ENCODE data around the gene GATB. TPM values are rescaled to one million over a fixed set of nuclear protein-coding genes. Genes with fewer than 3 reads are reported as not detected.

Gene GATB
- total and polyA plus RNA-seq, 10 of the 15 experiments (the other 5 are each of a cell fraction or from before 2014, with no cell fraction given), result 20.5 to 37.3 (median 30.5) TPM

DNA sequence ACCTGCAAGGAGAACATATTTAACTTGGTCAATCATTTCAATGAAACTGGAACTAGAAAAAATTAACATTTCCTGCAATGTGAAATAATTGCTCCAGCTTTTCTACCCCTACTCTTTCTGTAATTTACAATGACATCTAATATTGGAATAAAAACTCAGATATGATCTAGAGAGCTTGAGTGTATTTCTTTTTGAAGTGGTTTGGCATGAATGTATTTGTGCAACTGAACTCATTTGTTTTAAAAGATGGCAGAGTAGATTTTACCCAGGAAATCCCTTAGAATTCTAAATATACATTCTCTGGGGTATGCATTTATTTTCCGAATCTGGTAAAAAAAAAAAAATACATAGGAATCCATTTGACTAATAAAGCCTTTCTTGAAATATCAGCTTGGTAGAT is 21.5 kb upstream of the GATB start:
- WGBS (ENCODE audit: insufficient coverage, insufficient replicate concordance, low lambda C conversion rate, missing lambda C conversion rate), result 25% methylated on average over 1 of the region's 1 CpG
- no peak for ATAC-seq
- RAD21 ChIA-PET (ENCODE audit: unreplicated experiment), result no interaction called here

DNA sequence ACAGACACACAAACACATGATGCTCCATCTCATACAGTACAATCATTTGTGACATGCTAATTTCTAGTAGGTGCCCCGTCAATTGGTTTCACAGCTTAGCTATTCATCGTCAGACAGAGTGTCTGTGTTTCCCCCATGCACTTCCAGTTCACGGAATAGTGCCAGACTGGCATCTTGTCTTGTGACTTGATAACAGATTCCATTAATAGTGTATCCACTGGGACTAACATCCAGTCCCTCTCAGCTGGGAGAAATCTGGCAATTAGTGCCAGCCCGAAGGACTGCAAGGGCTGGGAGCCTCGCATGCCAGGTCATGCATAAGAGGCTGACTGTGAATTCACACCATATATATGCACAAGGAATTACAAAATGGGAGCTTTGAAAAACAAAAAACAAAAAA is 20.2 kb upstream of the GATB start:
- H3K4me1 ChIP-seq (ENCODE audit: control insufficient read depth, insufficient read depth, low read length), result no peaks in the 10 kb centered on the region
- ATAC-seq (no peak), FAIRE-seq (no peak), DNase-seq (ENCODE audit: low read depth, low spot score) (no peak)
- intact Hi-C loops (cut with micrococcal nuclease; ENCODE audit: unreplicated experiment) (no loop called here), in situ Hi-C loops (cut with MboI) (no loop called here)
- no peaks in the 10 kb centered on the region for H3K36me3 ChIP-seq (ENCODE audit: control insufficient read depth in 2 of 2, insufficient read depth in 2 of 2, low read length in 1 of 2)
- 12% methylated on average over 5 of the region's 5 CpGs for WGBS (ENCODE audit: insufficient coverage, insufficient replicate concordance, low lambda C conversion rate, missing lambda C conversion rate)
- ChIA-PET CTCF (interaction anchor here (0.7 to 2.5 kb wide), 4 partner anchors 14 to 83 kb away, joined by 3 to 10 read pairs (median 4); no protein-coding TSS in a partner anchor), SMC1A (ENCODE audit: uncharacterized antibody, unreplicated experiment) (interaction anchor here (0.9 to 2.2 kb wide), 8 partner anchors 12 to 481 kb away, joined by 3 to 5 read pairs (median 3); no protein-coding TSS in a partner anchor), RAD21 (ENCODE audit: unreplicated experiment) (no interaction called here), POLR2A (interaction anchor here (1.0 kb wide), 1 partner anchor 19 kb away, joined by 3 read pairs; no protein-coding TSS in a partner anchor)
- no peaks in the 10 kb centered on the region for H3K9me3 ChIP-seq (replicated peaks; ENCODE audit: control insufficient read depth, insufficient read depth, low read length)
- no peak overlapping the region for H3K9ac ChIP-seq (ENCODE audit: control insufficient read depth, insufficient read depth, low read length)
- no peak overlapping the region for H3K4me3 ChIP-seq
- no peaks in the 10 kb centered on the region for H3K79me2 ChIP-seq (ENCODE audit: control insufficient read depth, insufficient read depth, low read length)
- H2AFZ ChIP-seq (ENCODE audit: control insufficient read depth, low read depth, low read length), result no peak overlapping the region
- BruUV-seq (replicated peaks), result no TSS peak
- no peak overlapping the region for H3K4me2 ChIP-seq (ENCODE audit: control insufficient read depth, insufficient read depth)
- TF ChIP-seq TCF12 (IDR thresholded peaks at IDR 0.05; ENCODE audit: low read depth, low read length) (no peak), GATAD2B (conservative IDR thresholded peaks at IDR 0.05; ENCODE audit: low read depth) (no peak)
- TF ChIP-seq, protein P1, sequence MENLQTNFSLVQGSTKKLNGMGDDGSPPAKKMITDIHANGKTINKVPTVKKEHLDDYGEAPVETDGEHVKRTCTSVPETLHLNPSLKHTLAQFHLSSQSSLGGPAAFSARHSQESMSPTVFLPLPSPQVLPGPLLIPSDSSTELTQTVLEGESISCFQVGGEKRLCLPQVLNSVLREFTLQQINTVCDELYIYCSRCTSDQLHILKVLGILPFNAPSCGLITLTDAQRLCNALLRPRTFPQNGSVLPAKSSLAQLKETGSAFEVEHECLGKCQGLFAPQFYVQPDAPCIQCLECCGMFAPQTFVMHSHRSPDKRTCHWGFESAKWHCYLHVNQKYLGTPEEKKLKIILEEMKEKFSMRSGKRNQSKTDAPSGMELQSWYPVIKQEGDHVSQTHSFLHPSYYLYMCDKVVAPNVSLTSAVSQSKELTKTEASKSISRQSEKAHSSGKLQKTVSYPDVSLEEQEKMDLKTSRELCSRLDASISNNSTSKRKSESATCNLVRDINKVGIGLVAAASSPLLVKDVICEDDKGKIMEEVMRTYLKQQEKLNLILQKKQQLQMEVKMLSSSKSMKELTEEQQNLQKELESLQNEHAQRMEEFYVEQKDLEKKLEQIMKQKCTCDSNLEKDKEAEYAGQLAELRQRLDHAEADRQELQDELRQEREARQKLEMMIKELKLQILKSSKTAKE (IDR thresholded peaks at IDR 0.05; ENCODE audit: low read depth, poor library complexity, severe bottlenecking), result no peak
- H3K27ac ChIP-seq (ENCODE audit: control insufficient read depth, insufficient read depth), result no peak overlapping the region
- H4K20me1 ChIP-seq (ENCODE audit: control insufficient read depth, insufficient read depth), result no peaks in the 10 kb centered on the region
- no peaks in the 10 kb centered on the region; a peak in 1 of 4 replicates for H3K27me3 ChIP-seq (replicated peaks in 1 of 2; ENCODE audit: control insufficient read depth in 2 of 2, insufficient read depth in 2 of 2, low read length in 1 of 2)

More for the DNA sequence above, 21.5 kb upstream of the GATB start:
- intact Hi-C loops (cut with micrococcal nuclease; ENCODE audit: unreplicated experiment) (no loop called here), in situ Hi-C loops (cut with MboI) (no loop called here)
- Histone ChIP-seq H4K20me1 (ENCODE audit: control insufficient read depth, insufficient read depth) (no peaks in the 10 kb centered on the region), H2AFZ (ENCODE audit: control insufficient read depth, low read depth, low read length) (no peak overlapping the region), H3K27ac (ENCODE audit: control insufficient read depth, insufficient read depth) (no peak overlapping the region), H3K79me2 (ENCODE audit: control insufficient read depth, insufficient read depth, low read length) (no peaks in the 10 kb centered on the region), H3K4me3 (no peak overlapping the region), H3K4me2 (ENCODE audit: control insufficient read depth, insufficient read depth) (no peak overlapping the region), H3K4me1 (ENCODE audit: control insufficient read depth, insufficient read depth, low read length) (no peaks in the 10 kb centered on the region), H3K9me3 (replicated peaks; ENCODE audit: control insufficient read depth, insufficient read depth, low read length) (no peaks in the 10 kb centered on the region), H3K36me3 (ENCODE audit: control insufficient read depth in 2 of 2, insufficient read depth in 2 of 2, low read length in 1 of 2) (no peaks in the 10 kb centered on the region), H3K27me3 (replicated peaks in 1 of 2; ENCODE audit: control insufficient read depth in 2 of 2, insufficient read depth in 2 of 2, low read length in 1 of 2) (no peaks in the 10 kb centered on the region; a peak in 1 of 4 replicates), H3K9ac (ENCODE audit: control insufficient read depth, insufficient read depth, low read length) (no peak overlapping the region)
- BruUV-seq (replicated peaks), result no TSS peak
- no peak for TF ChIP-seq CREM (IDR thresholded peaks at IDR 0.05; ENCODE audit: low read depth)
- no peak for TF ChIP-seq IKZF2 (IDR thresholded peaks at IDR 0.05)
- no peak for TF ChIP-seq POU2F2 (IDR thresholded peaks at IDR 0.05; ENCODE audit: borderline replicate concordance, low read depth, low read length)
- no peak for TF ChIP-seq ESRRA (IDR thresholded peaks at IDR 0.05; ENCODE audit: low read length)
- TF ChIP-seq CREB1 (IDR thresholded peaks at IDR 0.05; ENCODE audit: low read depth), result no peak
- no peak for TF ChIP-seq MEF2B (IDR thresholded peaks at IDR 0.05; ENCODE audit: partially characterized antibody, poor library complexity, severe bottlenecking)
- no peak for TF ChIP-seq SREBF2 (IDR thresholded peaks at IDR 0.05; ENCODE audit: low read length)
- TF ChIP-seq MEF2A (IDR thresholded peaks at IDR 0.05; ENCODE audit: insufficient read depth, low read depth, low read length), result no peak
- no peak for TF ChIP-seq RAD21 (IDR thresholded peaks at IDR 0.05; ENCODE audit: insufficient read depth, low read depth, low read length)
- POLR2A ChIA-PET, result interaction anchor here (0.7 kb wide), 1 partner anchor 265 kb away, joined by 4 read pairs; no protein-coding TSS in a partner anchor
- SMC1A ChIA-PET (ENCODE audit: uncharacterized antibody, unreplicated experiment), result interaction anchor here (1.1 to 2.2 kb wide), 2 partner anchors 11 to 12 kb away, joined by 3 to 4 read pairs; no protein-coding TSS in a partner anchor
- CTCF ChIA-PET, result interaction anchor here (0.6 to 2.5 kb wide), 4 partner anchors 13 to 104 kb away, joined by 3 to 10 read pairs (median 4); no protein-coding TSS in a partner anchor
- no peak for DNase-seq (ENCODE audit: low read depth, low spot score)
- FAIRE-seq, result no peak

Measured in GM12878 (cell line).